G401 (cell line): Measurements from ENCODE around the gene AAMDC. TPM values are rescaled to one million over a fixed set of nuclear protein-coding genes. Genes with fewer than 3 reads are reported as not detected.
"Not testable (repeated sequence)": the region's sequence is repeated elsewhere in the genome, so short reads cannot be mapped to it uniquely, and the experiment has no call there.

Source experiments
- DNase-seq: peaks from one replicate; pipeline ENCODE4 v3.0.0-alpha.2; 2015; ENCODE audit warnings: low spot score
- in situ Hi-C: cut with HindIII; loops from 2 replicates; pipeline ENCODE4 v1.10.0; 2016; ENCODE audit warnings: low sequenced_read_pairs, mixed read lengths
- total RNA-seq: library from RNA; depleted of rRNA; stranded (reverse); fragments of >200 nt; shearing (Covaris generic); gene quantifications from 2 replicates; pipeline ENCODE4 v1.2.3, GENCODE V29; 2014

Gene AAMDC
- total RNA-seq, 1 experiment from 2014 or later, result 15.7 TPM

DNA sequence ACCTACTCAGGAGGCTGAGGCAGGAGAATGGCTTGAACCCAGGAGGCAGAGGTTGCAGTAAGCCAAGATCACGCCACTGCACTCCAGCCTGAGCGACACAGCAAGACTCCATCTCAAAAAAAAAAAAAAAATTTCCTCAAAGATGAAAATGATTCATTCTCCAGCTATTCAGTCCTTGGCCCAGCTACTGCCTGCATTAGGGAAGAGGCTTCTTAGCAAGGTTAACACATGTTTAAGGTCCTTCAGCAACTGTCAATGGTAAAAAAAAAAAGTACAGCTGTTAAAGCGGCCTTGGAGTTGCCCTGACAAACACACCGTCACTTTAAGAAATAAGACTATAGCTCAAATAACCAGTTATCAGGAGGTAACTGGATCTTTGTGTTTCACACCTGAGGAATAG is 57.3 kb downstream of the AAMDC start:
- DNase-seq, in situ Hi-C loops: not testable (repeated sequence)

DNA sequence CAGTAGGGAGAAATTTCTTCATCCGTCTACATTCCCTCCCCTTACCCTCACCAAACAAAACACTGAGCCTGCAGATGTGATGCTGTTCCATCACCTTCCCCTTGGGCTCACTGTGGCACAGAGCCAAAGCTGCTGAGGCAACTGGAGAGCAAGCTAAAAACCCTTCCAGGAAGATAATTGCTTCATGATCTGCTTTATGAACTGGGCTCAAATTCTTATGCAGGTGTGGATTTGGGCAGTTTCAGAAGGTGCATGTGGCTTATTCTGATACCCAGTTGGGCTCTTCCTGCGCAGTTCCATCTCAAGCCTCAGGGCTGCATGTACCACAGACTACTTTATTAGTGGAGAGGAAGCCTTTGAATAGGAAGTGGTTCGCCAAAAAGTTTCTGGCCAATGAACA is 58.3 kb downstream of the AAMDC start:
- DNase-seq, result no peak
- in situ Hi-C loops, result no loop called here

DNA sequence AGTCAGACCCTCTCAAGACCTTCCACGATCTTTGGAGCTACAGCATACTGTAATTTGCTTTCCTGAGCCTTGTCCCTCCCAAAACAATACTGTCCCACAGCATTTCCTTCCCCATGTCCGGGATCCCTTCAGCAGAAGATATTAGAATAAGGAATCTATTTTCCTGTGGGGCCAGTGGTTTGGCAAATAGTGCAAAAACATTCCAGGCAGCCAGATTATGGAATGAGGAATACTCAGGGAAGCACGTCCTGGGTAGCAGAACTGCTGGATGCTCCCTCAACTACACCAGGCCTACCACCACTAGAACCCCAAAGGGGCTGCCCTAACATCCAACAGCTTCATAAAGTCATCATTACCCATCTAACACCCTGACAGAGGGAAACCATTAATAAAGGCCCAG is 61.5 kb downstream of the AAMDC start:
- in situ Hi-C loops, result no loop called here
- DNase-seq, result no peak

DNA sequence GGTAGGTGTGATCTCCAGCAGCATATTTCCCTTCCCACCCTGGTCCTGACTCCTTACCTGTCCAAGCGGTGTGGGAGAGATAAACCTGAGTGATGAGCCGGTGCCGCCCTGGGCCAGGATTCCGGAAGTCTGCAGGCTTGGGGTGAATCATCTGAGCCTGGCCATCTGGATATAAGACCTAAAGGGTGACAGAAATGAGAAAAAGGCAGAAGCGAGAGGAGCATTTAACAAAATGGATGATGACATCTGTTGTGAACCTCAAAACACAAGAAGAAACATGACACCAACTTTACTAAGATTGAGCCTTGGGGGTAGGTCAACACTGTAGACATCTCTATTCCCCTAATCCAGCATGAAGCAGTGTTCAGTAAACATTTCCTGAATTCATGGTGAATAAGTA is 62.8 kb downstream of the AAMDC start:
- in situ Hi-C loops, result no loop called here

DNA sequence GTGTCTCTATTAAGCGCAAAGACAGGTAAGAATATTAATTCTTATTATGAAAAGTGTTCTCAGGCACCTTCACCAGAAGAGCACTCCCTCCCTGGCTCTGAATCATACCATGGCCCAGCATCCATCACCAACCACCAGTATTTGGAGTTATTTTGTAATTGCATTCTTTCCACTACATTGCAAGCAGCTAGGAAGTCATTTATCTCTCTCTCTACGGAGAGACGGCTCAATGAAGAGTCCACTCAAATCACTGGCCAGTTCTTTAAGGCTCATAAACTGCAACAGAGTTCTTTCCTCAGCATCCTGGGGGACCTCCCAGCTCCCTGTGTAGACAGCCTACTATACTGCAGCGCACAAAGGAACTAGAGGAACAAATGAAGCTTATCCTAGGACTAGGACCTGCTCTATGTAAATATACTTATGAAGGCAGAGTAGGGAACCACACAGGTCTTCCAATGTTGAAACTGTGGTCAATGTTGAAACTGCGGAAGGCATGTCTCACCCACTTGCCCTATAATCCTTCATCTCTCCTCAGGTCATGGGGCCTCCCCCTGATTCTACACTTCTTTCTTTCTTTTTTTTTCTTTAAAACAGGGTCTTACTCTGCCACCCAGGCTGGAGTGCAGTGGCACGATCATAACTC is 63.4 kb downstream of the AAMDC start:
- in situ Hi-C loops, result no loop called here

More for the DNA sequence above, 62.8 kb downstream of the AAMDC start:
- DNase-seq, result no peak

DNA sequence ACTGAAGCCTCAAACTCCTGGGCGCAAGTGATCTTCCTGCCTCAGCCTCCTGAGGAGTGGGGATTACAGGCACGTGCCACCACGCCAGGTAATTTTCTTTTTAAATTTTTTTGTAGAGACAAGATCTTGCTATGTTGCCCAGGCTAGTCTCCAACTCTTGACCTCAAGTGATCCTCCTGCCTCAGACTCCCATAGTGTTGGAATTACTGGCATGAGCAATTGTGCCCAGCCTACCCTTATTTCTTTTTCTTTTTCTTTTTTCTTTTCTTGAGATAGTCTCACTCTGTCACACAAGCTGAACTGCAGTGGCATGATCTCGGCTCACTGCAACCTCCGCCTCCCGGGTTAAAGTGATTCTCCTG is 63.9 kb downstream of the AAMDC start:
- no peak for DNase-seq
- in situ Hi-C loops, result no loop called here

More for the DNA sequence above, 63.4 kb downstream of the AAMDC start:
- no peak for DNase-seq

DNA sequence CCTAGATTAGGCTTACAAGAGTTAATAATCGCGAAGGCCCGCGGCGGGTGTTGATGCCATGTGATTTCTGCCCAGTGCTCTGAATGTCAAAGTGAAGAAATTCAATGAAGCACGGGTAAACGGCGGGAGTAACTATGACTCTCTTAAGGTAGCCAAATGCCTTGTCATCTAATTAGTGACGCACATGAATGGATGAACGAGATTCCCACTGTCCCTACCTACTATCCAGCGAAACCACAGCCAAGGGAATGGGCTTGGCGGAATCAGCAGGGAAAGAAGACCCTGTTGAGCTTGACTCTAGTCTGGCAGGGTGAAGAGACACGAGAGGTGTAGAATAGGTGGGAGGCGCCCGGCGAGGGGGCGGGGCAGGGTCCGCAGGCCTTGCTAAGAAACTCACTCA is 65.5 kb downstream of the AAMDC start:
- in situ Hi-C loops, result no loop called here
- DNase-seq, result no peak

DNA sequence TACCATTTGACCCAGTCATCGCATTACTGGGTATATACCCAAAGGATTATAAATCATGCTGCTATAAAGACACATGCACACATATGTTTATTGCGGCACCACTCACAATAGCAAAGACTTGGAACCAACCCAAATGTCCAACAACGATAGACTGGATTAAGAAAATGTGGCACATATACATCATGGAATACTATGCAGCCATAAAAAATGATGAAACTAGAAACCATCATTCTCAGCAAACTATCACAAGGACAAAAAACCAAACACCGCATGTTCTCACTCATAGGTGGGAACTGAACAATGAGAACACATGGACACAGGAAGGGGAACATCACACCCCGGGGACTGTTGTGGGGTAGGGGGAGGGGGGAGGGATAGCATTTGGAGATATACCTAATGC is 68.1 kb downstream of the AAMDC start:
- in situ Hi-C loops, DNase-seq: not testable (repeated sequence)

DNA sequence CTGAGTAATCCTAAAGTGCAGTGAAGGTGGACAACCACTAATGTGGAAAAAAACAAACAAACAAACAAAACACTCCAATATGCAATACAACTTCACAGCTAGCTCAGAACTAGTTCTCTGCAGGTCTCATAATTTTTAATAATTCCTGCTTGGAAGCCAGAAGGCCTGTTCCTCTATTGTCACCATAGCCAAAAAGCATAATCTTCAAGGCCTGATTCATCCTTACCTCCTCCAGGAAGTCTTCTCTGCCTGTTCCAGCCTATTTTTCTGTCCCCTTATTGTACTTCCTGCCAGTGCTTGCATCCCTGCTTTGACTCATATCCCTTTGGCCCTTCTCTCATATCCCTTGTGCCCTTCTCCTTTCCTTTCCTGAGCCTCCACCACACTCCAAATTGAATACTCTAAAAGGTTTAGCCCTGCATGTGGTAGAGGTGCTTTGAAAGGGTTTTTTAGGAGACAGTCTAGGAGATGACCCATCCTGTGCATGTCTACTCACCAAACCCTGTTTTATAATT is 69.2 kb downstream of the AAMDC start:
- DNase-seq, in situ Hi-C loops: not testable (repeated sequence)

DNA sequence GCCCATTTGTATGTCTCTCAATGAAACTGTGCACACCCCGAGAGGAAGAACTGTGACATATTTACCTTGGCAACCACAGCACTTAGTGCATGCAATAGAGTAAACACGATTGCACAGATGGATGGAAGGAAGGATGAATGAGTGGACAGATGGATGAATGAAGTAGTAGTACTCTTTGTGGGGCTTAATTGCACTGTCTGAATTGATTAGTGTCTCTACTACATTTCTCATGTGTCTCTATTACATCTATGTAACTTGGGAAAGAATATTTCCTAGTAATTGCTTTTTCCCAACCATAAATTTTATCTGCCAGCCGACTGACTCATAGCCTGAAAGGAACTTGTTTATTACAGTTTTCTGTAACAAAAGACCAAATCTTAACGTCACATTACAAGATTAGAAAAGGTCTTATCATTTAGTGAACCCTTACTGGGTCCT is 69.7 kb downstream of the AAMDC start:
- in situ Hi-C loops, DNase-seq: not testable (repeated sequence)

DNA sequence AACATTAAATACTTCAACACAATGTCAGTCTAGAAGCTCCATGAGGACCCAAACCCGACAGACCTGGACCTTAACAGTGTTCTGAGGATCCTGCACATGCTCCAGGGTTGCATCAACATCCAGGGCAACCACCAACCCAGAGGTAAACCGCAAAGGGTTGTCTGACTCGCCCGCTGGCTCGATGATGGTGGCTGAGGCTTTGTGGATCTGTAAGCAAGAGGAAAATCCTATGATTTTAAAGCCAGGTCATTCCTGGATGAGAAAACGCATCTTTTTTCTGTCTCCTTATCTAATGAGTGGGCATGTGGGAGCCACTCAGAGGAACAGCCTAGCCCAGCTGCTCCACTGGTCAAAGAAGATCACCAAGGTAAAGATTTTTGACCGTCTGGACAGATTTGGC is 70.3 kb downstream of the AAMDC start:
- DNase-seq, in situ Hi-C loops: not testable (repeated sequence)

DNA sequence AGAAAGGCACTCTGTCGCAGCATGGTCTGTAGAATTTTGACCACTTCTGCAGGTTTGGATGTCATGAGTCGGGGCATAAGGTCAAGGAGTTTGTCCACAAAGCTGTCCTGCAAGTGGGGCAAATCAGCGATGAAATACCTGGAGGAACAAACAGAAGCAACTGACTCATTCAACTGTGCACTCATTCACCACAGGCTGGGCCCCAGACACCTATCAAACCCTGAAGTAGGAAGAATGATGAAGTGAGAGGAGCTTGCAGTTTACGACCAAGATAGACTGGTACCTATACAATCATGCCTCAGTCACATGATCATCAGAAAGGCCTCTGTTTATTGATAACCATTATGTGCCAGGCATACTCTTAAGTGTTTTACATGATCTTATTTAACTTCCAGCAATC is 70.8 kb downstream of the AAMDC start:
- in situ Hi-C loops, DNase-seq: not testable (repeated sequence)

DNA sequence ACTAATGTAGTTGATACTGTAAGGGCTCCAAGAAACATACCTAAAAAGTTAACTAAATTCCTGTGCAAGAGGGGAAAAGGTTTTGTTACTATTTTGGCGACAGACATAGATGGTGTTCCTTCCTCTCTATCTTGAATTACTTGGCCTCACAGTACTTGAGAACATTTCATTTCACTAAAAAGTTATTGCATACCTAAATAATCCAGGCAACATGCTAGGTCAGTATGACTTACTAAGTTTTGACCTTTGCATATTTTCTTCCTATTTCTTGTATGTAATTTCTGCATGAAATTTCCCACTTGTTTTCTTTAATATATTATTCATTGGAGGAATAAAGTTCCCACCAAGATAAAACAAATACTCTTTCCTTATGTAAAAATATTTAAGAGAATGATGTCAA is 74.0 kb downstream of the AAMDC start:
- DNase-seq, in situ Hi-C loops: not testable (repeated sequence)

DNA sequence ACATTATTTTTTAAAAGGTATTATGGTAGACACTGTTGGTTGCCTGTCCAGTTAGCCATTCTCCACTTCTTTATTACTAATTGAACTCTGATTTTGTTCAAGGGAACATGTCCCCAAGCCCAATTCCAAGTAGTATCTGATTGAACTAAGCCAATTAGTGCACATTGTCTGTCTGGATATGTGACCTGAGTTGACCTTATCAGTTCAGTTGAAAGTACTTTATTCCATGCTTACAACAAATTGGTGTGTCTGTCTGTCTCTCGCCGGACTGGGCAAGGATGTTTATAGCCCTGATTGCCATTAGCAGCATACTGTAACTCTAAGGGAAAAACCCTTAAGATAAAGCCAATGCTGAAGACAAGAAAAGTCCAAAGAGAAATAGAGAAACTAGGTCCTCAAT is 87.9 kb downstream of the AAMDC start:
- no peak for DNase-seq
- in situ Hi-C loops, result no loop called here

DNA sequence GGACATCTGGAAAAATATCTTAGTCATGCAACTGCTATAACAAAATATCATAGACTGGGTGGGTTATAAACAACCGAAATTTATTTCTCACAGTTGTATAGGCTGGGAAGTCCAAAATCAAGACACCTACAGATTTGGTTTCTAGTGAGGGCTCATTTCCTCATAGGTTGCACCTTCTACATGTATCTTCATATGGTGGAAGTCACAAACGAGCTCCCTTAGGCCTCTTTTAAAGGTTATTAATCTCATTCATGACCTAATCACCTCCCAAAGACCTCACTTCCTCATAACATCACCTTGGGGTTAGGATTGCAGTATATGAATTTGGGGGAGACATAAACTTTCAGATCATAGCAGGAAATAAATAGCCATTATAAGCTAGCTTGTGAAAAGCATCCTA is 88.3 kb downstream of the AAMDC start:
- in situ Hi-C loops, result no loop called here
- DNase-seq, result no peak

DNA sequence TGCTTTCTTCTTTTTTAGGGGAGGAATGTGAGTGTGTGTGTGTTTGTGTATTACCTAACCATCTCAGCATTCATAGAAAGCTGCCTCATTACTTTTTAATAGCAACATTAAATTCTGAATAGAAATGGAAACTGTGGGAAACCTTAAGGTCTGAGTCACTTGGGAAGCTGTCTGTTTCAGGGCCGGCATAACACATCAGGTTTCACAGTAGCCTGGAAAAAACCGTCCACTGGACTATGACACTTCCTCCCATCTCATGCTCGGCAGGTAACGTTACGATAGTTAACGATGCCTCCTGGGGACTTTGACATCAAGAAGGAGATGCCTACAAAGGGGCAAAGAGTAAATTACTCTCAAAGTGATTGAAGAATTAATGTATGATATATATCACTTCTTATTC is 89.9 kb downstream of the AAMDC start:
- DNase-seq, in situ Hi-C loops: not testable (repeated sequence)

DNA sequence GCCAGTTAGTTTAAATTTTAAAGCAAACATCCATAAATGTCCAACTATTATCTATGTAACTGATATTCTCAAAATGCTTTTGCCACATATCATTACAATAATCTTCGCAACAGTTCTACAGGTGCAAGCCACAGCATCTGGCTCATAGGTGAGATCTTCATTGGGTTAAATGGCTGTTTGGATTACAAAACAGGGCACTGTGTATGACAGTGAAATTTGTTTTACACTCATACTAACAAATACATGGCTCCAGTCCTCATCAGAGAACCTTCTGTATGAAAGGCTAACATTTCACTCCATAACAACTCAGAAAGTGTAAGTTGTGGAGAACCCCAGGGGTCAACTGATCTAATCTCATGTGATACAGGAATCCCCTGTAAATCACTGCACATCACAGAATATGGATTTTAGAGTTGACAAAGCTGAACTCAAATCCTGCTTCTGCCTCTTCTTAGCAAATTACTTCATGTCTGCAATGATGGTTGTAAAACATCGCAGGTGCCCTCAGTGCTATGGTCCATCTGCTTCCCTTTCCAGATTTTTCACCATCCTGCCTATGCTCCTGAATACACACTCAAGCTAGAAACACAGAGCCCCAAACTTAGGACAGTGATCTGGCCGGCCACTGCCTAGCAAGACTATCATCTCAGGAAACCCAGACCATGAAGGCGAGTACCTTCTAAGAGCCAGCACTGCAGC is 92.8 kb downstream of the AAMDC start:
- DNase-seq, in situ Hi-C loops: not testable (repeated sequence)

DNA sequence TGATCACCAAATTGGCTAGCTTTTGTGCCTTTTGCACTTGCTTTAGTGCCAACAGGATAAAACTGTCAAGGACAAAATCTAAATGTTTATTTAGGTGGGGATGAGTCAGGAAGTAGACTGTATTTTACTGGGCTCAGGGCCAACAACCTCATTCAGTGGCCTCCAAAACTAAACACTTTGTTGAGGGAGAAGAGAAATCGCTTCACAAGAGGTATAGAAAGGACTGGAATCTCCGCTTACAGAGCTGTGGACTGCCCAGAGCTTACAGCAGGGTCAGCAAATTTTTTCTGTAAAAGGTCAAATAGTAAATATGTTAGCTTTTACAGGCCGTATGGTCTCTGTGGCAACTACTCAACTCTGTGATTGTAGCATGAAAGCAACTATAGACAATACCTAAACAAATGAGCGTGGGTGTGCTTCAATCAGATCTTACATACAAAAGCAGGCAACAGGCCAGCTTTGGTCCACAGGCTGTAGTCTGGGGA is 93.4 kb downstream of the AAMDC start:
- in situ Hi-C loops, DNase-seq: not testable (repeated sequence)

DNA sequence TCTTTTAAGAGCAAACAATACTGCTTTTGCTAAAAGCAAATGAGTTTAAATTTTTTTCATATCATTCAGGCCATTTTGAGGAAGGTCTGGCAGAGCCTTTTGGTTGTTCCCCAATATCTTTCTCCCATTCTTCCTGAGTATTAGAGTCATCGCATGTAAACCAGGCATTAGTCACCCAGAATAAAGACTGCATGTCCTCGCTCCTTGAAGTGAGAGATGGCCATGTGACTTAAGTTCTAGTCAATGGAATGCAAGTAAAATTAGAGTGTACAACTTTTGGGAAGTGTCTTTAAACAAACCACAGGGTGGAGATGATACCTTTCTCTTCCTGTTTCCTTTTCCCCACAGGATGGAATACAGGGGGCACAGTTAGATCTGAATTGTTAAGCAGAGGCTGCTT is 96.8 kb downstream of the AAMDC start:
- in situ Hi-C loops, DNase-seq: not testable (repeated sequence)
